ENCODE measurements around the gene FBL.

FBL gene

GRCh38 chr19:39840492-39840891 lies 5.7 kb downstream of the FBL start:
- no peak overlapping the region for H3K4me3 ChIP-seq (replicated peaks; ENCODE audit: low read depth, low read length)
- DNase-seq (ENCODE audit: low read depth), result no peak
- TF ChIP-seq CTCF (IDR thresholded peaks at IDR 0.05; ENCODE audit: low read length, missing control alignments), result no peak

- no peak for TF ChIP-seq CTCF (IDR thresholded peaks at IDR 0.05; ENCODE audit: low read length, missing control alignments)
- DNase-seq (ENCODE audit: low read depth), result no peak
- no peak overlapping the region for H3K4me3 ChIP-seq (replicated peaks; ENCODE audit: low read depth, low read length)
Observed at GRCh38 chr19:39839678-39840327, 6.4 kb downstream of the FBL start.

- no peak for TF ChIP-seq CTCF (IDR thresholded peaks at IDR 0.05; ENCODE audit: low read length, missing control alignments)
- no peak overlapping the region for H3K4me3 ChIP-seq (replicated peaks; ENCODE audit: low read depth, low read length)
- DNase-seq (ENCODE audit: low read depth), result no peak
Observed at GRCh38 chr19:39838569-39838968, 7.6 kb downstream of the FBL start.

GRCh38 chr19:39837978-39838377 lies 8.2 kb downstream of the FBL start:
- TF ChIP-seq CTCF (IDR thresholded peaks at IDR 0.05; ENCODE audit: low read length, missing control alignments), result no peak
- no peak overlapping the region for H3K4me3 ChIP-seq (replicated peaks; ENCODE audit: low read depth, low read length)
- no peak for DNase-seq (ENCODE audit: low read depth)

- no peak for DNase-seq (ENCODE audit: low read depth)
- TF ChIP-seq CTCF (IDR thresholded peaks at IDR 0.05; ENCODE audit: low read length, missing control alignments), result no peak
- peak overlapping the region; percentile 17 for H3K4me3 ChIP-seq (replicated peaks; ENCODE audit: low read depth, low read length)
Observed at GRCh38 chr19:39834287-39834841, 11.8 kb downstream of the FBL start.

GRCh38 chr19:39833464-39834286 lies 12.5 kb downstream of the FBL start, which contains the start of gene DYRK1B:
DYRK1B (minus strand) TSS chr19:39834162; CDS start chr19:39831867, 2,295 bp downstream.
- TF ChIP-seq CTCF (IDR thresholded peaks at IDR 0.05; ENCODE audit: low read length, missing control alignments), result no peak
- H3K4me3 ChIP-seq (replicated peaks; ENCODE audit: low read depth, low read length), result peak within 1 kb of the TSS; percentile 93
- DNase-seq (ENCODE audit: low read depth), result peak; percentile 99

All from fibroblast of pulmonary artery (primary cell).